GM12865 (cell line): Measurements from ENCODE around the gene ATIC.

Experiments used
- DNase-seq: peaks from one replicate; pipeline ENCODE4 v3.0.0; 2010; ENCODE audit warnings: low read depth
- H3K4me3 ChIP-seq: 2 replicates; pipeline ENCODE4 v1.5.1; 2011; ENCODE audit warnings: mild to moderate bottlenecking, low read depth, low read length, control low read depth
- TF ChIP-seq, protein P1 (sequence below): IDR thresholded peaks from 2 replicates; pipeline ENCODE4 v1.5.1; 2011; ENCODE audit warnings: low read length, control low read depth, low read depth, inconsistent platforms; ENCODE audit not compliant: insufficient read depth; ENCODE audit errors: missing control alignments

Gene ATIC

DNA sequence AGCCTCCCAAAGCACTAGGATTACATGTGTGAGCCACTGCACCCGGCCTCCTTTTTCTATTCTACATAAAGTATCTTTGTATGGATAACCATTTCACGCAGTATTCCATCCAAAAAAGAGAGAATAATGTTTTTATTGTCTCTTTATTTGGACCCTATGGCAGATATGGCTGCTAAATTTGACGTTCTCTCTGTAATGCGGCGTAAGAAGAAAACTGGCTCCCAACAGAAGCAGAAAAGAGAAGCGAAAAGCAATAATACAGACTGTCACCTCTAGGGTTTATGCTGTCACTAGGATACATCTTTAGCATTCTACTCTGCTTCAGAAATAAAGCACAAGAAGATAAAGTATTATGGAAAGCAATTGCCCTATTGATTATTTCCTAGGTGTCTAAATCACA is 68.1 kb downstream of the ATIC start:
- TF ChIP-seq, protein P1, sequence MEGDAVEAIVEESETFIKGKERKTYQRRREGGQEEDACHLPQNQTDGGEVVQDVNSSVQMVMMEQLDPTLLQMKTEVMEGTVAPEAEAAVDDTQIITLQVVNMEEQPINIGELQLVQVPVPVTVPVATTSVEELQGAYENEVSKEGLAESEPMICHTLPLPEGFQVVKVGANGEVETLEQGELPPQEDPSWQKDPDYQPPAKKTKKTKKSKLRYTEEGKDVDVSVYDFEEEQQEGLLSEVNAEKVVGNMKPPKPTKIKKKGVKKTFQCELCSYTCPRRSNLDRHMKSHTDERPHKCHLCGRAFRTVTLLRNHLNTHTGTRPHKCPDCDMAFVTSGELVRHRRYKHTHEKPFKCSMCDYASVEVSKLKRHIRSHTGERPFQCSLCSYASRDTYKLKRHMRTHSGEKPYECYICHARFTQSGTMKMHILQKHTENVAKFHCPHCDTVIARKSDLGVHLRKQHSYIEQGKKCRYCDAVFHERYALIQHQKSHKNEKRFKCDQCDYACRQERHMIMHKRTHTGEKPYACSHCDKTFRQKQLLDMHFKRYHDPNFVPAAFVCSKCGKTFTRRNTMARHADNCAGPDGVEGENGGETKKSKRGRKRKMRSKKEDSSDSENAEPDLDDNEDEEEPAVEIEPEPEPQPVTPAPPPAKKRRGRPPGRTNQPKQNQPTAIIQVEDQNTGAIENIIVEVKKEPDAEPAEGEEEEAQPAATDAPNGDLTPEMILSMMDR = no peak
- no peak for DNase-seq
- H3K4me3 ChIP-seq = no peak overlapping the region

DNA sequence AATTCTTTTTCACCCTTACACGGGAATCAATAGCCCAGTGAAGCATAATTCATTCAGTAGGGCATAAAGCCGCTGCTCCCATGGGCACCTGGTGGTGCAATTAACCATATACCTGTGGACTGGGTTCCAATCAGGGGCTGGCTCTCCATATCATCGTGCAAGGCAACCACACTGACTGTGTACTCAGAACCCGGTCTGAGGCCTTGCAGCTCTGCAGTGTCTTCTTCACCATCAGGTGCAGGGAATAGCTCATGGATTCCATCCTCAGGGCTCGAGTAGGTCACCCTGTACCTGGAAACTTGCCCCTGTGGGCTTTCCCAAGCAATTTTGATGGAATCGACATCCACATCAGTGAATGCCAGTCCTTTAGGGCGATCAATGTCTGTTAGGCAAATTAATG is 68.8 kb downstream of the ATIC start:
- H3K4me3 ChIP-seq = no peak overlapping the region
- no peak for DNase-seq
- TF ChIP-seq, protein P1 = no peak

DNA sequence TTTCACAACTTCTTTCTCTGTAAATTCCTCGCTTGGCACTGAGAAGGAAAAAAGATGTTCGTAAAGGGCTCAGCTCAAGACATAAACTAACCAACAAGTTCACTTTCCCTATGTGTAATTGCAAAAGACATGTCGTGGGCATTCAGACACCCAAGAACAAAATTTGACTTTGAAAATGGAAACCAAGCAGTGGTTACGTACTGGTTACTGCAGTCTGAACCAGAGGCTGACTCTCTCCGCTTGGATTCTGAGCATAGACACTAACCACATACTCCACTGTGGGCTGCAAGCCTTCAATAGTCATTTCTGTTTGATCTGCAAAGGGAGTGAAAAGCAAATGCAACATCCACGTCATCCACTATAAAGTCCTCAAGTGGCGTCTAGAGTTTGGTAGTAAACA is 70.2 kb downstream of the ATIC start:
- no peak overlapping the region for H3K4me3 ChIP-seq
- DNase-seq = no peak
- TF ChIP-seq, protein P1 = no peak

DNA sequence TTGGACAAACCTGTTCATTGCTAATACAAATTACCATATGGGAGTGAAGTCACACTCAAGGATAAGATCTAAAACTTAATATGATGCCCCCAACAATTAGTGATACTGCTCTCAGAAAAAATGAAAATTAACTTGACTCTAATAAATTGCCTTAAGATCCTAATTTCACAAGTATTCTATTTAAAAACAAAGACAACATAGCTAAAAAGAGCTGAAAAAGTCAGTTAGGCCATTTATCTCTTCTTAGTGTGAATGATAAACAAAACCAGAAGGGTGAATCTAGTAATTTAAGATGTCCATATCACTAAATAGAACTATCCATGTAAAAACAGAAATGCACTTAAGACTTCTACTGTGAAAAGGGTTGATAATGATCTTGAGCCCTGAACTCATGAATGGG is 70.6 kb downstream of the ATIC start:
- TF ChIP-seq, protein P1 = no peak
- DNase-seq = no peak
- no peak overlapping the region for H3K4me3 ChIP-seq

DNA sequence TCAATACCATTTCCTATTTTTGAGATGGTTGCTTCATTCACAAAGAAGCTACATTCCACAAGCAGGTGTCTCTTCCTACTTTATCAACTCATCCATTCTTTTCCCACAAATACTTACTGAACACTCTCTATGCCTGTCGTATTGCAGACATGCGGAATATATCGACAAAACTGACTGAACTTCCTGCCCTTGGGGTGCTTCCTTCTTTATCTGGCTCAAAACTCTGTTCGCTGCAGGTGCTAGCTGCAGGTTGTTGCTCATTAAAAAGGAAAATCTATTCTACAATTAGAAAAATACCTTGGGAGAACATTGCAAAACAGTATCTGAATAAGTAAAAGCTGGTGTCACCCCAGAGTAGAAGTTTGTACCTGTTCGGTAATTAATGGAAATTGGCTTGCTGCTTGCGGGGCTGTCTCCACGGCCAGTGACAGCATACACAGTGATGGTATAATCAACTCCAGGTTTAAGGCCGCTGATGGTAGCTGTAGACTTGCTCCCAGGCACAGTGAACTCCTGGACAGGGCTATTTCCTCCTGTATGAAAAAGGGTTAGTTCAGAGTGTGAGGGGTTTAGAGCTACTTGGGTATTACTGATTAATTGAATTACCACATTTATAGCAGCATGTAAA is 71.9 kb downstream of the ATIC start:
- TF ChIP-seq, protein P1 = no peak
- DNase-seq = no peak
- no peak overlapping the region for H3K4me3 ChIP-seq

DNA sequence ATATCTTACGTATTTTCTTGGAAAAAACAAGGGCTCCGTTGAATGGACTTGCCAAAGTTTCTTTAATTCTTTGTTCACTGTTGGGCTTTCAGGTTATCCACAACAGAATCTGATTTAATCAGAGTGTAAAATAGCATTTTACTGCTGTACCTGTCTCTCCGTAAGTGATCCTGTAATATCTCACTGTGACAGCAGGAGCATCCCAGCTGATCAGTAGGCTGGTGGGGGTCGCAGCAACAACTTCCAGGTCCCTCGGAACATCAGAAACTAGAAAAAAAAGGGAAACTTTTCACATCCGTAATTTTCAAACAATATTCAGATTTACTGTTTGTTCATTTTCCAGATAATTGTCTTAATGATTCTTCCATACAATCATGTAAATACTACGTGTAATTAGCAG is 72.9 kb downstream of the ATIC start:
- DNase-seq = no peak
- H3K4me3 ChIP-seq = no peak overlapping the region
- TF ChIP-seq, protein P1 = no peak

DNA sequence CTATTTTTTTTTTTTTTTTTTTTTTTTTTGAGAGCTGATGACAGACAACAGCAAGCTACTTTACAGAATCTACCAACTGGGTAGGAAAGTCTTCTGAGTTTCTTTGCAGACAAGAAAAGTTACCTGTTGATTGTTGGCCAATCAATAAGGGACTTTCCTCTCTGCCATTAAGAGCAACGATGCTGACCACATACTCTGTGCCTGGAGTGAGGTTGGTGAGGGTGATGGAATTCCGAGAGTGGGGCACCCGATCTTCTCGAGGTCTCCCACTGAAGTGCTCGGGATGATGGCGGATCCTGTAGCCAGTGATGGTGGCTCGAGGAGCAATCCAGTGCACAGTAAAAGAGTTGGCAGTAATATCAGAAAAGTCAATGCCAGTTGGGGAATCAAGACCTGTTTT is 74.7 kb downstream of the ATIC start:
- DNase-seq = no peak
- no peak overlapping the region for H3K4me3 ChIP-seq
- TF ChIP-seq, protein P1 = no peak
